Right renal cortex interstitium (tissue), 3 donors: ENCODE measurements around the gene KERA. TPM values are rescaled to one million over a fixed set of nuclear protein-coding genes. Genes with fewer than 3 reads are reported as not detected.

Experiments
- DNase-seq, 3 donors: peaks; one replicate each; pipeline ENCODE4 v3.0.0-alpha.2; 2013; ENCODE audit warnings: low read depth in 3 of 3, low spot score in 2 of 3
- polyA plus RNA-seq, 3 donors: library from polyadenylated mRNA; unstranded; fragments of 120-200 nt; gene quantifications; one replicate each; pipeline ENCODE4 v1.2.1, GENCODE V29; 2013; ENCODE audit not compliant: insufficient read length in 3 of 3

The KERA gene
- polyA plus RNA-seq, 3 donors, result not detected

DNA sequence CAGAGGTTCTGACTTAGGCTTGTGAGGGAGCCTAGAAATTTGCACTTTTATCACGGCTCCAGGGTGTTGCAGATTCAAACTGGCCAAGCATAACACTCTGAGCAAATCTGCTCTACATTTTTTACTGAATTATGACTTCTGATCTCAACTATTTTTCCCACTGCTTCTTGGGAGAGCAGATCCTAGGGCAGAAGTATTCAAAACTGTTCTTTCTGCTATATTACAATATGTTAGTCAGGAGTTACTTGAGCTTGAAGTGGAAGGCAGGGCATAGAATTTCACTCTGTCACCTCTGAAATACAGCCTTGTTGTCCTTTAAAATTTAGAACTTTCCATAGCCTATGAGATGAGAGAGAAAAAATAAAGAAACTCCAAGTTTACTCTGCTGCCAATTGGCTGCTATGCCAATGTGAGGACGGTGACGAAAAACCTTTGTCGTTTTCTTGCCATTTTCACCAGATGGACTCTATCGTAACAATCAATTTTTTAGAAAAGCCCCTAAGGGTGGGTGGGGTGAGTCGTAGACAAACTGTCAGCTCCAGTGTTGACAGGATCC lies 16.4 kb upstream of the KERA start:
- peak in 1 of 3 donors; percentile 15 for DNase-seq

DNA sequence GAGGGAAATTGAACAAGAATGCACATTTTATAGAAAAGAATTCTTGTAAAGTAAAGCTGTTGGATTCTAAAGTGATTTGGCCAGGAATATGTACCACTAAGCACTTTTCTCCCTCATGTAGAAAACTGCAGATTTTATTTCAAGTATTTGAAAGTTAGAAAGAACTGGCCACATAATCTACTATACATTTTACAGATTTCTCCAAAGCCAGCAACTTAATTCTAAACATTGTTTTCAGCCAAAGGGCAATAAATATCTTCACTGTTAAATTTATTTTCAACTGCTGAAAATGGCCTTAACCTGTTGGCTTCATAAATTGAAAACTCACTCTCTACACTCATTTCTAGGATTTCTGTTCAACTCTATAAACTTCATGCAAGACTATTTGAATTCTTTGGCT lies 15.6 kb upstream of the KERA start:
- DNase-seq, result no peak

GRCh38 chr12:91072931-91073330 lies 15.1 kb upstream of the KERA start:
- no peak for DNase-seq

DNA sequence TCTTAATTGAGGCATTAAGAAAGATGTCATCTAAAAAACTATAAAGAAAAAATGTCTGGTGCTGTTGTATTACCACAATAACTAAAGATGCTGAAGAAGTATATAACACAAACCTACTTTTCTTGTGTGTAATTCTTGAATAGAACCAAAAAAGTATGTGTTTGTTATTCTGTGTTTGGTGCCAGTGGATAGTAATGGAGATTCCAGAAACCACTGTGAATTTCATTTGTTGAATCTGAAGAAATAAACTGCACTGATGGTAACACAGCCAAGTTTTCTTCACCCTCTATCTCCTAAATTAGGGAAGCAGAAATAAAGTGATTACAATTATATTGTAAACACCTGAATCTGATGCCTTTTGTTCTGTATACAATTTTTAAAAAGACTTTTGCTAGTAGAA lies 13.1 kb upstream of the KERA start:
- DNase-seq, result no peak

- DNase-seq, result no peak
Observed at GRCh38 chr12:91065396-91065795, 7.6 kb upstream of the KERA start.

GRCh38 chr12:91064640-91065039 lies 6.8 kb upstream of the KERA start:
- no peak for DNase-seq

- no peak for DNase-seq
Observed at GRCh38 chr12:91061091-91061490, 3.3 kb upstream of the KERA start.

GRCh38 chr12:91059211-91059610 lies 1.4 kb upstream of the KERA start:
- no peak for DNase-seq

- no peak for DNase-seq
Observed at GRCh38 chr12:91058786-91059185, 962 bp upstream of the KERA start.

DNA sequence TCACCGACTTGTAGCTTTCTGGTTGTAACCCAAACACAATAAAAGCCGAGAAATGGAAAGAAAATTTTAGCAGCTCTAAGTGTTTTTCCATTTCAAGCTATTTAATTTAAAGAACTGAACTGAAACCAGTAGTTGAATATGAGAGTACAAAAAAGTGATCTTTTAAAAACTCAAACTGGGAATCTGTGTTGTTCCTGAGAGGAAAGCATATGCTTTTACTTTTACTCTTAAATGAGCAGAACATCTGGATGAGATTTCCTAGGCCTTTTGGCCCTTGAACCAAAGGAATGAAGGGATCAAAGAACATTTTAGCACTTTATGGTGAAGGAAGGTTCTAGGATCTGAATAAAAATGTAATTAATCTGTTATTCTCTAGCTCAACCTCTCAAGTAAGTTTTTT lies 1.3 kb downstream of the KERA start:
- no peak for DNase-seq

GRCh38 chr12:91055976-91056375 lies 1.8 kb downstream of the KERA start:
- no peak for DNase-seq

GRCh38 chr12:91053951-91054715 lies 3.7 kb downstream of the KERA start:
- DNase-seq, result no peak

GRCh38 chr12:91052026-91052425 lies 5.8 kb downstream of the KERA start:
- DNase-seq, result no peak

DNA sequence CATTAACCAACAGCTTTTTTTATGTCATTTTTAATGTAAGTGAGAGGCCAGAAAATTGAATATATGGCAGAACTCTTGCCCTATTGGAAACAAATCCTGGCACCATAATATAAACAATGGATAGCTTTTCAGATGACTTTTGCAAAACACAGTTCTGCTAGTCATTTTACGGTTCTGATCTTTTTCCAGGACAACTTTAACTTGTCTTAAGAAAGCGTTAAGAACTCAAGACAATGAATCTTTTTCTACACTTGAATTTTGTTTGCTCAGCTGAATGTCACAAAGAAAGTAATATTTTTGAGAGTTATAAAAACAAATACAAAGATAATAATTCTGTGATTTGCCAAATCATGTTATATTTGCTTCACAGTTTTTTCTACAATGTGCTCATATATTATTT lies 13.2 kb downstream of the KERA start:
- DNase-seq, result no peak

GRCh38 chr12:91043408-91043807 lies 14.4 kb downstream of the KERA start:
- DNase-seq, result no peak

DNA sequence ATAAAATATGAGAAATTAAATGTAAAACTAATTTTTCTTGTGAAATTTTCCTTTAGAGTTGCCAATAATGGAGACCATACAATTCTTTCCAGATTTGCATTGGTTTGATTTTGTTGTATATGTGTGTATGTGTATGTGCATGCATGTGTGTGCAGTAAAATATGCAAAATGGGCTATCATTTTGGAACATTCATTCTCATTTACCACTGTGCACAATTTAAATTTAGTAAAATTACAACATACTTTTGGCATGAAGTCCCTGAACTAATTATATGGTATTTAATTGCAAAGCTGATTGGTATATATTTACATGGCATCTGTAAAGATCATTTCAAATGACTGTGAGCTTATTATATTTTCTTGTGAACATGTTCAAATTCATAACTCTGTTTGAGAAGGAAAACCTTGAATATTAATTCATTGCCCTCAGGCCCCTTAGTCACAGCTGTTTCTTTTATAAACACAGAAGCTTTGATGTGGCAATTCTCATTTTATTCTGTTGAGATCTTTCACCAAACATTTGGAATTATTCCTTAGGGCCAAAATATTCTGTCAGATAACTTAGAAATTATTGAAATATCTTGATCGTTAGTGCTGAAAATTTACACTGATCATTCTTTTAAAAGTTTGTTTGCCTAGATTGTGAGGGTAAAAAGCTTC lies 17.6 kb downstream of the KERA start:
- no peak for DNase-seq

- DNase-seq, result no peak
Observed at GRCh38 chr12:91037276-91037675, 20.5 kb downstream of the KERA start.

DNA sequence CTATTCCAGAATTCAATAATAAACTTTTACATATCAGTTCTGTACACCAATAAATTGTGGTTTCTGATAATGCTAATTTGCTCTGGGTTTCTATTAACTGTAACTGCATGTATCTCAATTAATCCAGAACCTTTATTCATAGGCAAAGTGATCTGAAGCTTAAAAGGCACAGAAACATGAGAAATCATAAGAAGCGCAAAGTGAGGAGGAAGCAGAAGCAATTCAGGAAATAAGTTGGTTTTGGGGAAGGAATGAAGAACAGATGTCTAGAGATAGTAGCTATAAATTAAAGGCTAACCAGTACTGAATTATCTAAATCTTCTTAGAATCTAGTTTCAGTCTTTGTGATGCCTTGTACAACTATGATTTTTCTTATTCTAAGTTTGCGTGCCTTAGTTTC lies 24.6 kb downstream of the KERA start:
- DNase-seq, result no peak

DNA sequence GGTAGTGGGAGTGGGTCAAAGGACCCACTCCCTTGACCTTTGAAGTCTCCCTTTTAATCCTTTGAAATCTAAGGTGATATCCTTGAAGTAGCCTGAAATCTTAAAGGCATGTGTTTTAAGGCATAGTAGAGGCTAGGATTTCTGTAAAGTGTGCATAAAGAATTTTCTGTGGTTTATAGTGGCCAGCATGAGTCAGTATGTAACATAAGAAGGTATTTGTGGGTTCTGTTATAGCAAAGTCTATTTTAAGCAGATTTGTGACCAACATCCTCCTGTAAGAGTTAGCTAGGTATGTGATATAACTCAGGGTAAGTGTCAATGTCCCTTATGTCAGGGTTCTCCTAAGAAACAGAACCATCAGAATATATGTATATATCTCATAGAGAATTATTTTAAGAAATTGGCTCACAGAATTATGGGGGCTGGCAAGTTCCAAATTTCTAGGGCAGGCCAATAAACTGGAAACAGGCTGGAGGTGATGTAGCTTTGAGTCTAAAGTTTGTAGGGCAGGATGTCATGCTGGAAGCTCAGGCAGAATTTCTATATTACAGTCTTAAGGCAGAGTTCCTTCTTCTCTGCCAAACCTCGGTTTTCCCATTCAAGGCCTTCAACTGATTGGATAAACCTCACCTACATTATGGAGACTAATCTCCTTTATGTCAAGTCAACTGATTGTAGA lies 34.4 kb downstream of the KERA start:
- DNase-seq, result no peak

- no peak for DNase-seq
Observed at GRCh38 chr12:91021076-91021475, 36.7 kb downstream of the KERA start.

DNA sequence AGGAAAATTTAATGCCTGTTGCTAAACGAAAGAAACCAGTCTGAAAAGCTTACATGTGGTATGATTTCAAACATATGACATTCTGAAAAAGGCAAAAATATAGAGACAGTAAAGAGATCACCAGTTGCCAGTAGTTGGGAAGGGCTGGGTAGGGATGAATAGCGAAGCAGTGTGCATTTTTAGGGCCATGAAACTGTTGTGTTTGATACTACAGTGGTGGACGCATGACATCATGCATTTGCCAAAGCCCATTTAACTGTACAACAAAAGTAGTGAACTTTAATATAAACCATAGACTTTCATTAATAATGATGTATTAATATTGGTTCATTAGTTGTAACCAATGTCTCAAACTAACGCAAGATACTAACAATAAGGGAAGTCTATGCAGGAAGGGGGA lies 38.4 kb downstream of the KERA start:
- DNase-seq, result no peak
